BLaER1 (cell line): ENCODE data around the gene CMIP.
A peak's percentile ranks its signal among the peaks of the same experiment; 100 is the strongest.

Experiments
- H3K27ac ChIP-seq: shearing (Covaris generic); formaldehyde crosslinking; 2 replicates; pipeline ENCODE4 v1.8.1; 2022
- H3K27me3 ChIP-seq: shearing (Covaris generic); formaldehyde crosslinking; 2 replicates; pipeline ENCODE4 v1.8.1; 2022
- H3K36me3 ChIP-seq: shearing (Covaris generic); formaldehyde crosslinking; 2 replicates; pipeline ENCODE4 v1.8.1; 2022
- H3K4me1 ChIP-seq: shearing (Covaris generic); formaldehyde crosslinking; 2 replicates; pipeline ENCODE4 v1.8.1; 2022
- H3K4me2 ChIP-seq: shearing (Covaris generic); formaldehyde crosslinking; 2 replicates; pipeline ENCODE4 v1.8.1; 2022
- H3K4me3 ChIP-seq: shearing (Covaris generic); formaldehyde crosslinking; 2 replicates; pipeline ENCODE4 v1.8.1; 2022
- H3K9ac ChIP-seq: shearing (Covaris generic); formaldehyde crosslinking; 2 replicates; pipeline ENCODE4 v1.8.1; 2022
- H3K9me3 ChIP-seq: shearing (Covaris generic); formaldehyde crosslinking; 2 replicates; pipeline ENCODE4 v1.8.1; 2022
- H4K20me1 ChIP-seq: shearing (Covaris generic); formaldehyde crosslinking; 2 replicates; pipeline ENCODE4 v1.8.1; 2022
- Cebpa-rat ChIP-seq: shearing (Covaris generic); IDR thresholded peaks from 2 replicates; pipeline ENCODE4 v1.8.1; 2022

CMIP gene

GRCh38 chr16:81568749-81569087 lies 124.1 kb downstream of the CMIP start:
- H3K4me1 ChIP-seq, result peaks cover 32% of the 10 kb centered on the region
- no peak for TF ChIP-seq Cebpa-rat
- peak overlapping the region; percentile 17; the same call in 1 of the 2 replicates for H3K4me2 ChIP-seq
- H3K36me3 ChIP-seq, result peaks cover 34% of the 10 kb centered on the region
- H3K27ac ChIP-seq, result peak overlapping the region; percentile 53; the same call in 1 of the 2 replicates
- 0 out of 2 replicates have a peak overlapping the region, but pooled peaks have one; percentile 24 for H3K9ac ChIP-seq
- H3K9me3 ChIP-seq, result no peaks in the 10 kb centered on the region
- no peak overlapping the region for H3K4me3 ChIP-seq
- no peaks in the 10 kb centered on the region for H3K27me3 ChIP-seq
- peaks cover 100% of the 10 kb centered on the region for H4K20me1 ChIP-seq

DNA sequence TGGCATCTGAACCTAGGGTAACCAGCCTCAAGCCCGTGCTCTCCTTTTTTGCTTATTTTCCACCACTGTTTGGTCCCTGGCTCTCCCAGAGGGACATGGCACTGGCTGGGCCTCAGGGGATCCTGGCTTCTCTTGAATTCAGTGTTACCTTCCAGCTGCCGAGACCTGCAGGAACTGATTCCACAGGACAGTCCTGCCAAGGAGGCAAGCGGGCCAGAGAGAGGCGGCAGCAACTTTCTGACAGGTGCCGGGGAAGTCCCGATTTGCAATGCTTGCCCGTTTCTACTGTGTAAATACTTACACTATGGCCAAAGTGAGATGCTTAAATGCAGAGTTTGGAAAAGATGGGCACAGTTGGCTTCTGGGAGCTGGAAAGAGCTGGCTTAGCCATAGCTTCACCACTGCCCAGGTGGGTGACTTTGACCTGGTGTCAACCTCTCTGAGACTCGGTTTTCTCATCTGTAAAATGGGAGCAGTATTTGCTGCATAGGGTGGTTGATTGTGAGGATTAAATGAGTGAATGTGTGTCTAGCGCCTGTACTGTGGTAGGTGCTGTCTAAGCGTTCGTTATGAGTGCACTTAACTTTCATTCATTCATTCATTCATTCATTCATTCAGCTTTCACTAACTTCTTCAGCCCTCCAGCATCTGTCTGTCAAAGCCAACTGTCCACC lies 124.9 kb downstream of the CMIP start:
- Histone ChIP-seq H3K9ac (no peak overlapping the region), H3K9me3 (no peaks in the 10 kb centered on the region), H3K4me1 (peaks cover 32% of the 10 kb centered on the region), H3K36me3 (peaks cover 33% of the 10 kb centered on the region), H3K27me3 (no peaks in the 10 kb centered on the region), H3K4me2 (no peak overlapping the region), H3K4me3 (no peak overlapping the region), H4K20me1 (peaks cover 100% of the 10 kb centered on the region), H3K27ac (no peak overlapping the region)
- no peak for TF ChIP-seq Cebpa-rat

DNA sequence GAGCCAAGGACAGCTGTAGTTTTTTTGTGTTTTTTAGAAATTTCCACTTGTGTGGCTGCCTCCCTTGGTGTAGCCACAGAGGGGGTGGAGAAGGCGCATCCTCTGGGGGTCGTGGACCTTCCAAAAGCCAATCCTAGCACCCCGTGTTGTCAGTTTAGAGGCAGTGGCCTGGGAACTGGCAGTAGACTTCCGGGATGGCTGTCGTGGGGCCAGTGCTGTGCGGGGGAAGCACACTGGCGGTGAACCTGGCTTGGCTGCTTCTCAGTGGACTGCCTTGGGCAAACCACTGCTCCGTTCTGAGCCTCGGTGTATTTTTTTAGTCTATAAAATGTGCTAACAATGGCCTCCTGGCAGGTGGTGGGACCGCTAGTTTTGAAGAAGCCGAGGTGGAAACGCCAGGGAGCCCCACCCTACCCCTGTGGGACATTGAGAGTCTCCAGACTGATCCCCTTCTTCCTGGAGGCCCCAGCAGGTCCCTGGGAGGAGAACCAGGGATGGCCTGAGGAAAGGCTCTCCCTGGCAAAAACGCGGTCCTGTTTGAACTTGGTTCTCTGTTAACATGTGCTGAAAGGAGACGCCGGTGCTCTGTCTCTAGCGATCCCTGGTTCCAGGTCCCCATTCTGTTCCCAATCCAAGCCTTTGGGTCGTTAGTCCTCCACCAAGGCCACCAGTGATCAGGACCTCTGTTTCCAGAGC lies 125.7 kb downstream of the CMIP start:
- Histone ChIP-seq H3K4me2 (no peak overlapping the region), H3K36me3 (peaks cover 34% of the 10 kb centered on the region), H3K27me3 (no peaks in the 10 kb centered on the region), H3K4me1 (peaks cover 32% of the 10 kb centered on the region), H4K20me1 (peaks cover 100% of the 10 kb centered on the region), H3K9ac (0 out of 2 replicates have a peak overlapping the region, but pooled peaks have one; percentile 13), H3K27ac (no peak overlapping the region), H3K9me3 (no peaks in the 10 kb centered on the region), H3K4me3 (no peak overlapping the region)
- TF ChIP-seq Cebpa-rat, result no peak

GRCh38 chr16:81571175-81571574 lies 126.6 kb downstream of the CMIP start:
- peaks cover 32% of the 10 kb centered on the region for H3K4me1 ChIP-seq
- no peak overlapping the region for H3K9ac ChIP-seq
- H3K4me2 ChIP-seq, result no peak overlapping the region
- no peaks in the 10 kb centered on the region for H3K27me3 ChIP-seq
- H3K4me3 ChIP-seq, result no peak overlapping the region
- no peak for TF ChIP-seq Cebpa-rat
- peaks cover 100% of the 10 kb centered on the region for H4K20me1 ChIP-seq
- no peak overlapping the region for H3K27ac ChIP-seq
- peaks cover 31% of the 10 kb centered on the region for H3K36me3 ChIP-seq
- H3K9me3 ChIP-seq, result no peaks in the 10 kb centered on the region

DNA sequence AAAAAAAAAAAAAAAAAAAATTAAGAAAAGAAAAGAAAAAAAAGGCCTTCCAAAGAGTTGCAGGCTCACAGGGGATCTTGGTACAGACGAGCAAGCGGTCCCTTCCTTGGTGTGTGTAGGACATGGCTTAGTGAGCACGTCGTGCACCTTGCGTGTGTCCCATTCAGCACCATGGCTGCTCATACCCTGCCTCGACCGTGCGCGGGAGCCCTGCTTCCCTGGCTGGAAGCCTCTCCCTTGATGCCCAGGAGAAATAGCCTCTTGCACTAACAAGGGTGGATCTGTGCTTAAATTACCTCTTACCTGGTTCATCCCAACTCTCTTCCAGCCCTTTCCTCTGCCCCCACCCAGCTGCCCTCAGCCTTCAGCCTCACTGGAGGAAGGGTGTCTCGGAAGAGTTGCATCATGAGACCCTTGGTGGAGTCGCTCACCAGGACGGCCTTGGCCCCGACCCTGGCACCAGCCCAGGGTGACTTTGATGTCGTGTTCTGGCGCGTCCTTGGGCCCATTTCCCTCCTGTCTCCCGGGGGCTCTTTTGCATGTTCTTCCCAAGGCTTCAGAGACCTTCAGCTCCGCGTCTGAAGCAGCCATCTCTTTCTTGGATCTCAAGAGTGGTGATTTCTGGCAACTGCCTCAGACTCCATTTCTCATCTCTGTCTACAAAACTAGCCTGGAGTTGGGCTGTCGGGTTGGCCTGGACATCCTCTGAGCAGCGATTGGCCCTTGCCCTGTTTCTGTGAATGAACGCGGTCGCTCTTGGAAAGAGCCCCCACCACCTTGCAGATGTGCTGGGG lies 127.2 kb downstream of the CMIP start:
- no peaks in the 10 kb centered on the region for H3K27me3 ChIP-seq
- no peak overlapping the region for H3K9ac ChIP-seq
- no peak overlapping the region for H3K4me3 ChIP-seq
- no peaks in the 10 kb centered on the region for H3K9me3 ChIP-seq
- no peak for TF ChIP-seq Cebpa-rat
- H3K4me1 ChIP-seq, result peaks cover 32% of the 10 kb centered on the region
- H3K27ac ChIP-seq, result no peak overlapping the region
- H3K36me3 ChIP-seq, result peaks cover 31% of the 10 kb centered on the region; the same call in 1 of the 2 replicates
- no peak overlapping the region for H3K4me2 ChIP-seq
- H4K20me1 ChIP-seq, result peaks cover 100% of the 10 kb centered on the region

- Histone ChIP-seq H3K9ac (no peak overlapping the region), H4K20me1 (peaks cover 93% of the 10 kb centered on the region)
These were observed 128.0 kb downstream of the CMIP start for GRCh38 chr16:81572386-81573144.

GRCh38 chr16:81573533-81574020 lies 129.0 kb downstream of the CMIP start:
- H3K4me1 ChIP-seq, result peaks cover 20% of the 10 kb centered on the region
- H3K4me3 ChIP-seq, result no peak overlapping the region
- H3K9me3 ChIP-seq, result peaks cover 4% of the 10 kb centered on the region; the same call in 1 of the 2 replicates
- H3K27me3 ChIP-seq, result no peaks in the 10 kb centered on the region
- no peak overlapping the region for H3K9ac ChIP-seq
- H3K27ac ChIP-seq, result no peak overlapping the region
- no peak for TF ChIP-seq Cebpa-rat
- peaks cover 91% of the 10 kb centered on the region for H4K20me1 ChIP-seq
- H3K4me2 ChIP-seq, result no peak overlapping the region
- H3K36me3 ChIP-seq, result peaks cover 30% of the 10 kb centered on the region; the same call in 1 of the 2 replicates

More at GRCh38 chr16:81572386-81573144, 128.0 kb downstream of the CMIP start:
- no peaks in the 10 kb centered on the region for H3K9me3 ChIP-seq
- no peak for TF ChIP-seq Cebpa-rat
- no peak overlapping the region for H3K27ac ChIP-seq
- H3K36me3 ChIP-seq, result peaks cover 24% of the 10 kb centered on the region; the same call in 1 of the 2 replicates
- no peak overlapping the region for H3K4me2 ChIP-seq
- H3K27me3 ChIP-seq, result no peaks in the 10 kb centered on the region
- peaks cover 30% of the 10 kb centered on the region for H3K4me1 ChIP-seq
- H3K4me3 ChIP-seq, result no peak overlapping the region

DNA sequence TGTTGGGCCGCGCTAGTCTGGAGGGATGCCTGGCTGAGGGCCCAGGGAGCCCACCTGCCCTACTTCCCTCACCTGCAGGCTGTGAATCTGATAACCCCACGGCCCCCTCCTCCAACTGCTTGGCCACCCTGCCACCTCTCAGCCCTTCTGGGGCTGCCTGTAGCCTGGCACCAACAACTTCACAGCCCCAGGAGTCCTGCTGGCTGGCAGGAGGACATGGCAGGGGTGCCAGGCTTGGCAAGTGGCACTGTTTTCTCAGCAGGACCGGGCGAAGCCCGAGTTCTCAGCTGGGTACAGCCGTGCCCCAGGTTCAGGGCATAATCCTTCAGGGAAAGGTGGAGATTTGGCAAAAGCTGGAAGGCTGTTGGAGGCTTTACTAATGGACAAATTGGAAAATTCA lies 129.6 kb downstream of the CMIP start:
- no peak overlapping the region for H3K4me3 ChIP-seq
- H3K27me3 ChIP-seq, result no peaks in the 10 kb centered on the region
- peaks cover 91% of the 10 kb centered on the region for H4K20me1 ChIP-seq
- H3K36me3 ChIP-seq, result peaks cover 34% of the 10 kb centered on the region; the same call in 1 of the 2 replicates
- peaks cover 4% of the 10 kb centered on the region; the same call in 1 of the 2 replicates for H3K9me3 ChIP-seq
- no peak overlapping the region for H3K9ac ChIP-seq
- H3K4me1 ChIP-seq, result peaks cover 14% of the 10 kb centered on the region
- H3K4me2 ChIP-seq, result no peak overlapping the region
- TF ChIP-seq Cebpa-rat, result no peak
- no peak overlapping the region for H3K27ac ChIP-seq

- H4K20me1 ChIP-seq, result peaks cover 91% of the 10 kb centered on the region
- no peak overlapping the region for H3K27ac ChIP-seq
- H3K9ac ChIP-seq, result no peak overlapping the region
- H3K4me2 ChIP-seq, result no peak overlapping the region
- H3K4me3 ChIP-seq, result no peak overlapping the region
- H3K36me3 ChIP-seq, result peaks cover 33% of the 10 kb centered on the region; the same call in 1 of the 2 replicates
- peaks cover 9% of the 10 kb centered on the region for H3K4me1 ChIP-seq
- H3K9me3 ChIP-seq, result peaks cover 4% of the 10 kb centered on the region; the same call in 1 of the 2 replicates
- no peaks in the 10 kb centered on the region for H3K27me3 ChIP-seq
- TF ChIP-seq Cebpa-rat, result no peak
These were observed 130.7 kb downstream of the CMIP start for GRCh38 chr16:81575307-81575706.
